ENCODE data around the gene MPP1.

MPP1 gene

GRCh38 chrX:154774622-154775021 is 30.7 kb downstream of the MPP1 start:
- no peak overlapping the region for H3K27ac ChIP-seq (ENCODE audit: low read length)
- TF ChIP-seq CTCF (IDR thresholded peaks at IDR 0.05; ENCODE audit: low read depth, low read length): no peak
- TF ChIP-seq EZH2phosphoT487 (IDR thresholded peaks at IDR 0.05; ENCODE audit: low read depth): no peak
- 0 out of 2 replicates have a peak, but pooled peaks cover 9% of the 10 kb centered on the region for H4K20me1 ChIP-seq (ENCODE audit: insufficient read depth, low read length)
- peaks cover 12% of the 10 kb centered on the region for H3K79me2 ChIP-seq (ENCODE audit: low read length)
- no peak overlapping the region for H2AFZ ChIP-seq (ENCODE audit: low read depth, low read length)
- no peaks in the 10 kb centered on the region for H3K9me3 ChIP-seq (ENCODE audit: insufficient read depth, low read length)
- no peak overlapping the region for H3K4me2 ChIP-seq (ENCODE audit: low read length)
- H3K27me3 ChIP-seq (ENCODE audit: low read depth, low read length): no peaks in the 10 kb centered on the region
- no peaks in the 10 kb centered on the region for H3K4me1 ChIP-seq (ENCODE audit: low read length)
- peaks cover 47% of the 10 kb centered on the region for H3K36me3 ChIP-seq (replicated peaks; ENCODE audit: low read depth, low read length)
- no peak overlapping the region for H3K4me3 ChIP-seq (ENCODE audit: low read length)
- no peak overlapping the region for H3K9ac ChIP-seq (ENCODE audit: low read length)

- H3K79me2 ChIP-seq (ENCODE audit: low read length): peaks cover 50% of the 10 kb centered on the region
- H3K27ac ChIP-seq (ENCODE audit: low read length): peak within 1 kb of the TSS; percentile 74
- H3K9ac ChIP-seq (ENCODE audit: low read length): peak within 1 kb of the TSS; percentile 89
- peaks cover 8% of the 10 kb centered on the region; the same call in 1 of the 2 replicates for H4K20me1 ChIP-seq (ENCODE audit: insufficient read depth, low read length)
- TF ChIP-seq CTCF (IDR thresholded peaks at IDR 0.05; ENCODE audit: low read depth, low read length) (no peak; the same call in 1 of the 2 replicates), EZH2phosphoT487 (IDR thresholded peaks at IDR 0.05; ENCODE audit: low read depth) (no peak)
- peaks cover 14% of the 10 kb centered on the region for H3K4me1 ChIP-seq (ENCODE audit: low read length)
- H3K4me3 ChIP-seq (ENCODE audit: low read length): peak within 1 kb of the TSS; percentile 99
- H2AFZ ChIP-seq (ENCODE audit: low read depth, low read length): 0 out of 2 replicates have a peak within 1 kb of the TSS, but pooled peaks have one; percentile 61
- H3K36me3 ChIP-seq (replicated peaks; ENCODE audit: low read depth, low read length): peaks cover 31% of the 10 kb centered on the region
- no peaks in the 10 kb centered on the region for H3K9me3 ChIP-seq (ENCODE audit: insufficient read depth, low read length)
- H3K4me2 ChIP-seq (ENCODE audit: low read length): peak within 1 kb of the TSS; percentile 86
- no peaks in the 10 kb centered on the region for H3K27me3 ChIP-seq (ENCODE audit: low read depth, low read length)
Measured at GRCh38 chrX:154762537-154763296, 42.6 kb downstream of the MPP1 start, which contains the start of gene DKC1. TSS of gene DKC1 (plus strand) at chrX:154762864. CDS start at chrX:154762966, 102 bp downstream.

- 0 out of 2 replicates have a peak overlapping the region, but pooled peaks have one; percentile 61 for H2AFZ ChIP-seq (ENCODE audit: low read depth, low read length)
- H4K20me1 ChIP-seq (ENCODE audit: insufficient read depth, low read length): peaks cover 8% of the 10 kb centered on the region; the same call in 1 of the 2 replicates
- H3K79me2 ChIP-seq (ENCODE audit: low read length): peaks cover 45% of the 10 kb centered on the region
- H3K36me3 ChIP-seq (replicated peaks; ENCODE audit: low read depth, low read length): peaks cover 25% of the 10 kb centered on the region
- peak overlapping the region; percentile 99 for H3K4me3 ChIP-seq (ENCODE audit: low read length)
- H3K9me3 ChIP-seq (ENCODE audit: insufficient read depth, low read length): no peaks in the 10 kb centered on the region
- no peaks in the 10 kb centered on the region for H3K27me3 ChIP-seq (ENCODE audit: low read depth, low read length)
- TF ChIP-seq EZH2phosphoT487 (IDR thresholded peaks at IDR 0.05; ENCODE audit: low read depth) (no peak), CTCF (IDR thresholded peaks at IDR 0.05; ENCODE audit: low read depth, low read length) (no peak)
- H3K27ac ChIP-seq (ENCODE audit: low read length): peak overlapping the region; percentile 62
- peaks cover 14% of the 10 kb centered on the region for H3K4me1 ChIP-seq (ENCODE audit: low read length)
- H3K4me2 ChIP-seq (ENCODE audit: low read length): peak overlapping the region; percentile 86
- H3K9ac ChIP-seq (ENCODE audit: low read length): peak overlapping the region; percentile 72
Measured at GRCh38 chrX:154761977-154762536, 43.2 kb downstream of the MPP1 start.

GRCh38 chrX:154758696-154759095 is 46.6 kb downstream of the MPP1 start:
- no peak overlapping the region for H3K27ac ChIP-seq (ENCODE audit: low read length)
- no peak overlapping the region for H2AFZ ChIP-seq (ENCODE audit: low read depth, low read length)
- peaks cover 6% of the 10 kb centered on the region; the same call in 1 of the 2 replicates for H3K4me1 ChIP-seq (ENCODE audit: low read length)
- no peak overlapping the region for H3K9ac ChIP-seq (ENCODE audit: low read length)
- H3K4me2 ChIP-seq (ENCODE audit: low read length): no peak overlapping the region
- peaks cover 11% of the 10 kb centered on the region for H3K79me2 ChIP-seq (ENCODE audit: low read length)
- H3K27me3 ChIP-seq (ENCODE audit: low read depth, low read length): no peaks in the 10 kb centered on the region
- no peaks in the 10 kb centered on the region for H4K20me1 ChIP-seq (ENCODE audit: insufficient read depth, low read length)
- no peak for TF ChIP-seq CTCF (IDR thresholded peaks at IDR 0.05; ENCODE audit: low read depth, low read length)
- no peak for TF ChIP-seq EZH2phosphoT487 (IDR thresholded peaks at IDR 0.05; ENCODE audit: low read depth)
- H3K9me3 ChIP-seq (ENCODE audit: insufficient read depth, low read length): no peaks in the 10 kb centered on the region
- no peaks in the 10 kb centered on the region for H3K36me3 ChIP-seq (replicated peaks; ENCODE audit: low read depth, low read length)
- H3K4me3 ChIP-seq (ENCODE audit: low read length): no peak overlapping the region
